Right lobe of liver (tissue), 6 donors: ENCODE results near the gene OR52N5. TPM values are rescaled to one million over a fixed set of nuclear protein-coding genes. Genes with fewer than 3 reads are reported as not detected.

Experiments
- ATAC-seq, 4 donors: fragments of 200-7000 bp; cut with Tn5 transposase; one replicate each; pipeline ENCODE4 v1.9.1; 2020; ENCODE audit warnings: mild to moderate bottlenecking in 4 of 4, moderate library complexity in 4 of 4
- DNase-seq, 3 donors: peaks; one replicate each; pipeline ENCODE4 v3.0.0-alpha.2; 2020
- H3K27ac ChIP-seq, 3 donors: fragments of 200-600 bp; one replicate each; pipeline ENCODE4 v1.8.0; 2022
- H3K27me3 ChIP-seq, 2 donors: fragments of 200-600 bp; one replicate each; pipeline ENCODE4 v1.8.0; 2022
- H3K36me3 ChIP-seq, 4 donors: fragments of 200-600 bp; sonication (generic) in 1 of 4; one replicate each; pipeline versions ENCODE4 v1.5.1 to v1.8.0; 2017 to 2022; ENCODE audit warnings: control low read depth in 1 of 4
- H3K4me1 ChIP-seq, 4 donors: fragments of 200-600 bp; sonication (generic) in 1 of 4; one replicate each; pipeline versions ENCODE4 v1.5.1 to v1.8.0; 2017 to 2022; ENCODE audit warnings: control low read depth in 1 of 4
- H3K4me3 ChIP-seq, 3 donors: fragments of 200-600 bp; one replicate each; pipeline ENCODE4 v1.8.0; 2022
- H3K9me3 ChIP-seq, 4 donors: fragments of 200-600 bp; sonication (generic) in 1 of 4; one replicate each; pipeline versions ENCODE4 v1.5.1 to v1.8.0; 2017 to 2022; ENCODE audit warnings: control low read depth in 1 of 4
- POLR2A ChIP-seq: fragments of 450-650 bp; IDR thresholded peaks from one replicate; pipeline ENCODE4 v1.6.1; 2017; ENCODE audit warnings: antibody characterized with exemption, mild to moderate bottlenecking
- WGBS: methylation state at CpG from one replicate; pipeline ENCODE4 v1.1.6; 2018; ENCODE audit warnings: low coverage, low lambda C conversion rate; ENCODE audit not compliant: insufficient coverage; ENCODE audit errors: missing lambda C conversion rate; 5-methylcytosine and 5-hydroxymethylcytosine counted together
- intact Hi-C, 2 donors: fragments of 100-400 bp; cut with DNase I; formaldehyde crosslinking; loops; one replicate each; pipeline versions ENCODE4 v1.11.2 to v1.14.1; 2022
- total RNA-seq, 6 experiments: library from RNA; depleted of rRNA in 2 of 6; stranded (reverse); fragments of >200 nt in 2 of 6; fragmentation: NEBNext Ultra II Directional in 3 of 6; extraction: Animal tissue kit (Norgen Biotek cat#: 25700) in 3 of 6; gene quantifications; one replicate each; pipeline versions ENCODE4 v1.1.0 to v1.2.4, GENCODE V29; 2016 to 2023
- TF ChIP-seq, protein P1 (sequence below), 4 donors: fragments of 200-600 bp in 3 of 4; fragments of 450-650 bp in 1 of 4; IDR thresholded peaks; one replicate each; pipeline versions ENCODE4 v1.5.1 to v1.8.0; 2016 to 2022; ENCODE audit warnings: antibody characterized with exemption in 4 of 4, mild to moderate bottlenecking in 2 of 4
- donor health status: DM: no; HTN: yes; CAD: no.
- donor health status: DM: no; HTN: no; CAD: no.
- donor health status: DM: no; HTN: no; CAD: no.
- donor health status: DM: no; HTN: yes; CAD: no.
- donor health status: DM: no; HTN: yes; CAD: no.

The OR52N5 gene
- total RNA-seq, 6 experiments from 2014 or later, result not detected

DNA sequence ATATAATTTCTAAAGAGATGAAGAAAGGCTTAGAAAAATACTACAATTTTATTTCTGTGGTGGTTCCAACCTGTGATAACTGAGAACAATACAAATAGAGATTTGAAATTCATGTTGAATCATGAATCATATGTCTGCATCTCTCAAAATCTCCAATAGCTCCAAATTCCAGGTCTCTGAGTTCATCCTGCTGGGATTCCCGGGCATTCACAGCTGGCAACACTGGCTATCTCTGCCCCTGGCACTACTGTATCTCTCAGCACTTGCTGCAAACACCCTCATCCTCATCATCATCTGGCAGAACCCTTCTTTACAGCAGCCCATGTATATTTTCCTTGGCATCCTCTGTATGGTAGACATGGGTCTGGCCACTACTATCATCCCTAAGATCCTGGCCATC, 46.8 kb downstream of the OR52N5 start, which contains the start of gene OR56B1:
Gene OR56B1, plus strand, starts transcription at position 53 of the 400 bp plus-strand sequence. Its CDS starts 69 bp downstream, at position 122.
- no peak for TF ChIP-seq POLR2A
- TF ChIP-seq, protein P1, sequence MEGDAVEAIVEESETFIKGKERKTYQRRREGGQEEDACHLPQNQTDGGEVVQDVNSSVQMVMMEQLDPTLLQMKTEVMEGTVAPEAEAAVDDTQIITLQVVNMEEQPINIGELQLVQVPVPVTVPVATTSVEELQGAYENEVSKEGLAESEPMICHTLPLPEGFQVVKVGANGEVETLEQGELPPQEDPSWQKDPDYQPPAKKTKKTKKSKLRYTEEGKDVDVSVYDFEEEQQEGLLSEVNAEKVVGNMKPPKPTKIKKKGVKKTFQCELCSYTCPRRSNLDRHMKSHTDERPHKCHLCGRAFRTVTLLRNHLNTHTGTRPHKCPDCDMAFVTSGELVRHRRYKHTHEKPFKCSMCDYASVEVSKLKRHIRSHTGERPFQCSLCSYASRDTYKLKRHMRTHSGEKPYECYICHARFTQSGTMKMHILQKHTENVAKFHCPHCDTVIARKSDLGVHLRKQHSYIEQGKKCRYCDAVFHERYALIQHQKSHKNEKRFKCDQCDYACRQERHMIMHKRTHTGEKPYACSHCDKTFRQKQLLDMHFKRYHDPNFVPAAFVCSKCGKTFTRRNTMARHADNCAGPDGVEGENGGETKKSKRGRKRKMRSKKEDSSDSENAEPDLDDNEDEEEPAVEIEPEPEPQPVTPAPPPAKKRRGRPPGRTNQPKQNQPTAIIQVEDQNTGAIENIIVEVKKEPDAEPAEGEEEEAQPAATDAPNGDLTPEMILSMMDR (IDR thresholded peaks at IDR 0.05), result no peak
- Histone ChIP-seq H3K4me3 (no peak within 1 kb of the TSS), H3K9me3 (no peaks in the 10 kb centered on the region), H3K27ac (no peak within 1 kb of the TSS), H3K4me1 (no peaks in the 10 kb centered on the region), H3K27me3 (no peaks in the 10 kb centered on the region), H3K36me3 (no peaks in the 10 kb centered on the region)
- no CpG with 5 or more reads among the region's 1 CpG for WGBS
- intact Hi-C loops, result no loop called here
- no peak for DNase-seq
- ATAC-seq, result no peak

DNA sequence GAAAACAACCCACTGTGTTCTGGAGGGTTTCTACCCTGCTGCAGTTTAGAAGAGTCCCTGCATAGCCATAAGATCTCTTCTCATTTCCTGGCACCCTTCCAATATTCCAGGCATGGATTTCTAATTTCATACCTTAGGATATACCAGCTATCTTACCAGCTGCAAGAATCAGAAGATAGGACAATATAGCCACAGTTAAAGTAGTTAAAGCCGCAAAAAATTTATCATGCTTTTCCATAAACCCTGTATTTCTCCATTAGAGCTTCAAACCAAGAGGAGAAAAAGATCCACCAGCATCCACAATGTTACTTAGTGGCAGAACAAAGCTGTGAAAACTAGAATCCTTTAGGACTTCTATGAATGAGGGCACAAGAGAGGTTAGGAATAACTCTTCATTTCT, 55.5 kb downstream of the OR52N5 start:
- intact Hi-C loops, result no loop called here
- ATAC-seq, result no peak
- Histone ChIP-seq H3K27ac (no peak overlapping the region), H3K36me3 (no peaks in the 10 kb centered on the region), H3K27me3 (no peaks in the 10 kb centered on the region), H3K4me1 (no peaks in the 10 kb centered on the region), H3K4me3 (no peak overlapping the region), H3K9me3 (no peaks in the 10 kb centered on the region)
- WGBS, result 77% methylated on average over 1 of the region's 1 CpG
- DNase-seq, result no peak
- TF ChIP-seq, protein P1 (IDR thresholded peaks at IDR 0.05), result no peak
- no peak for TF ChIP-seq POLR2A

DNA sequence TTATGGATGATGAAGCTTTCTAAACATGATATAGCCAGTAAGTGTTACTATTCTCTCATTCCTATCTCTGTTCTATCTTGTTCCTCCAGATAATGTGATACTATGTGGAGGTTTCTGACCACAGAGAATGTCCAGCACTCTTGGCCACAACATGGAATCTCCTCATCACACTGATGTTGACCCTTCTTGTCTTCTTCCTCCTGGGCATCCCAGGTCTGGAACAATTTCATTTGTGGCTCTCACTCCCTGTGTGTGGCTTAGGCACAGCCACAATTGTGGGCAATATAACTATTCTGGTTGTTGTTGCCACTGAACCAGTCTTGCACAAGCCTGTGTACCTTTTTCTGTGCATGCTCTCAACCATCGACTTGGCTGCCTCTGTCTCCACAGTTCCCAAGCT, 56.8 kb downstream of the OR52N5 start:
- WGBS, result 83% methylated on average over 1 of the region's 1 CpG
- no peak for DNase-seq
- intact Hi-C loops, result no loop called here

More for the DNA sequence above, 56.8 kb downstream of the OR52N5 start:
- no peaks in the 10 kb centered on the region for H3K27me3 ChIP-seq
- no peak overlapping the region for H3K4me3 ChIP-seq
- no peak for ATAC-seq
- H3K4me1 ChIP-seq, result no peaks in the 10 kb centered on the region
- no peak for TF ChIP-seq POLR2A
- TF ChIP-seq, protein P1 (IDR thresholded peaks at IDR 0.05), result no peak
- H3K27ac ChIP-seq, result no peak overlapping the region
- H3K36me3 ChIP-seq, result no peaks in the 10 kb centered on the region
- H3K9me3 ChIP-seq, result no peaks in the 10 kb centered on the region

Other genes with a start within 250 kb of the OR52N5 start
- under 1 TPM in 1 of 6 experiments, not detected in 5; 0.49 TPM for gene OR52H1, start 234.8 kb downstream of the OR52N5 start, total RNA-seq
- not detected for gene OR52B6, start 202.5 kb downstream of the OR52N5 start, total RNA-seq
- gene TRIM6, start 186.7 kb downstream of the OR52N5 start, total RNA-seq, result 1 to 10 TPM in 1 of 6 experiments, under 1 TPM in 5; 0.29 to 2.0 (median 0.65) TPM
- 1 to 10 TPM in 5 of 6 experiments, under 1 TPM in 1; 0.93 to 3.3 (median 2.3) TPM for gene TRIM34, start 158.4 kb downstream of the OR52N5 start, total RNA-seq
- 10 to 100 TPM; 15.3 to 19.2 (median 18.2) TPM for gene TRIM5, start 98.3 kb downstream of the OR52N5 start, total RNA-seq
- 10 to 100 TPM; 10.0 to 29.1 (median 13.8) TPM for gene TRIM22, start 93.6 kb downstream of the OR52N5 start, total RNA-seq
- under 1 TPM in 1 of 6 experiments, not detected in 5; 0.12 TPM for gene OR56B1, start 46.9 kb downstream of the OR52N5 start, total RNA-seq
- not detected for gene OR52N4, start 29.1 kb downstream of the OR52N5 start, total RNA-seq
- not detected for gene OR52N1, start 7.9 kb upstream of the OR52N5 start, total RNA-seq
- gene OR52N2, start 25.6 kb upstream of the OR52N5 start, total RNA-seq, result not detected
- gene OR52E6, start 58.5 kb upstream of the OR52N5 start, total RNA-seq, result not detected
- gene OR52E8, start 74.3 kb upstream of the OR52N5 start, total RNA-seq, result not detected
- gene OR52E4, start 97.3 kb upstream of the OR52N5 start, total RNA-seq, result not detected
- gene OR52E5, start 109.9 kb upstream of the OR52N5 start, total RNA-seq, result not detected
- not detected for gene OR56A3, start 158.9 kb upstream of the OR52N5 start, total RNA-seq
- not detected for gene OR56A5, start 185.1 kb upstream of the OR52N5 start, total RNA-seq
- not detected for gene OR52L1, start 203.6 kb upstream of the OR52N5 start, total RNA-seq
- under 1 TPM in 1 of 6 experiments, not detected in 5; 0.04 TPM for gene OR56A4, start 223.6 kb upstream of the OR52N5 start, total RNA-seq
- not detected for gene OR56A1, start 247.4 kb upstream of the OR52N5 start, total RNA-seq